GM18520 (cell line): Measurements from ENCODE around the gene CDKN1A.

Experiments
- ATAC-seq: cut with Tn5 transposase; IDR thresholded peaks from one replicate; pipeline ENCODE4 v1.9.1; 2021; ENCODE audit not compliant: unreplicated experiment

CDKN1A gene

DNA sequence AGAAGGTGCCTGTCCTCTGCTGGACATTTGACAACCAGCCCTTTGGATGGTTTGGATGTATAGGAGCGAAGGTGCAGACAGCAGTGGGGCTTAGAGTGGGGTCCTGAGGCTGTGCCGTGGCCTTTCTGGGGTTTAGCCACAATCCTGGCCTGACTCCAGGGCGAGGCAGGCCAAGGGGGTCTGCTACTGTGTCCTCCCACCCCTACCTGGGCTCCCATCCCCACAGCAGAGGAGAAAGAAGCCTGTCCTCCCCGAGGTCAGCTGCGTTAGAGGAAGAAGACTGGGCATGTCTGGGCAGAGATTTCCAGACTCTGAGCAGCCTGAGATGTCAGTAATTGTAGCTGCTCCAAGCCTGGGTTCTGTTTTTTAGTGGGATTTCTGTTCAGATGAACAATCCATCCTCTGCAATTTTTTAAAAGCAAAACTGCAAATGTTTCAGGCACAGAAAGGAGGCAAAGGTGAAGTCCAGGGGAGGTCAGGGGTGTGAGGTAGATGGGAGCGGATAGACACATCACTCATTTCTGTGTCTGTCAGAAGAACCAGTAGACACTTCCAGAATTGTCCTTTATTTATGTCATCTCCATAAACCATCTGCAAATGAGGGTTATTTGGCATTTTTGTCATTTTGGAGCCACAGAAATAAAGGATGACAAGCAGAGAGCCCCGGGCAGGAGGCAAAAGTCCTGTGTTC, 1.3 kb upstream of the CDKN1A start:
- ATAC-seq = no peak

GRCh38 chr6:36677753-36678487, 594 bp upstream of the CDKN1A start:
- ATAC-seq = no peak

DNA sequence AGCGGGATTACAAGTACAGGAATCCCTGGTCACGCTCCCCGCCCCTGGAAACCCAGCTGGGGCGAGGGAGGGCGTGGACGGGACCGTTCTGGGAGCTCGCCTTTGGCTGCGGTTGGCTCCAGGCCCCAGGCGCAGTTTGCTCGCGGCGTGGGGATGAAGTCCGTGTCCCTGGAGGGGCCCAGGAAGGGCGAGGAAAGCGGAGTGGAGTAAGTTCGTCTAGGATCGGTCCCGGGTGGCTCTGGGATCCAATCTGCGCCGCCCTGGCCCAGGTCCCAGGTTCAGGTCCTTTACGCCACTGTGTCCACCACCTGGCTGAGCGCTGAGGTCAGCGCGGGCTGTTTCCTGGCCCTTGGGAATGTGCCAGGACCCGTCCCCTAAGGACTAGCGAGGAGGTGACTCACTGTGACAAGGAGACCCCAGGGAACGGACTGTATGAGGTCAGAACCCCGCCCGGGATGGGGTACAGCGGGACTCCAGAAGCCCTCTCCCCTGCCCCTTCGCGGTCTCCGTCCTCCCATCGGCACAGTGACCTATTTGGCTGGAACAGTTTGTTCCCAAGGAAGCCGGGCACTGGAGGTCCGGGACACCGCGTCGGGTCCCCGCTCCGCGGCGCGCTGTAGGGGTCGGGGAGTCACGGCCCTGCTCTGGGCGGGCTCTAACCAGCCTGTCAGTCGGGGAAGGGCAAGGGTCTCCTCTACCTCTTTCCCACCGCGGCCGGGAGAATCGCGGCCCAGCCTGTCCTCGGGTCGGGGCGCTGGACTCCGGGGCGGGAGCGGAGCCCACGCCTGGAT, 724 bp downstream of the CDKN1A start:
- no peak for ATAC-seq

GRCh38 chr6:36682328-36683144, 4.0 kb downstream of the CDKN1A start:
- no peak for ATAC-seq

DNA sequence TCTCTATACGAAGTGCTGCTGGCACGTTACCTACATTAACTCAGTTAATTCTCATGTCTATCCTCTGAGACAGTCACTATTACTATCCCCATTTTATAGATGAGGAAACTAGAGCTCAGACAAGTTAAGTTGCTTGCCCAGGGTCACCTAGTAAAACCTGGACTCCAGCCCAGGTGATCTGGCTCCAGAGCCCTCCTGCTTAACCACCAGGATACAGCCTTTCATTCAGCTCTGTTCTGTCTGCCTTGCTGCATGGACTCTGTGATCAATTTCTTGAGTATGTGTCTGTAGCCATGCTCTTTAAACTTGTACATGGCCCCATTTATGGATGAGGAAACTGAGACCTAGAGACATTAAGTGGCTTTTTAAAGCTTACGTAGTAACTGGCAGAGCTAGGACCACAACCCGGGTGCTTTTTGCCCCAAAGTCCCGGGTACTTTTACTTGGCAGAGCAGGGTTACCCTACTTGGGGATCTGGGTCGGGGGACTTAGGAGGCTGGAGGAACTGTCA, 4.7 kb downstream of the CDKN1A start:
- no peak for ATAC-seq

DNA sequence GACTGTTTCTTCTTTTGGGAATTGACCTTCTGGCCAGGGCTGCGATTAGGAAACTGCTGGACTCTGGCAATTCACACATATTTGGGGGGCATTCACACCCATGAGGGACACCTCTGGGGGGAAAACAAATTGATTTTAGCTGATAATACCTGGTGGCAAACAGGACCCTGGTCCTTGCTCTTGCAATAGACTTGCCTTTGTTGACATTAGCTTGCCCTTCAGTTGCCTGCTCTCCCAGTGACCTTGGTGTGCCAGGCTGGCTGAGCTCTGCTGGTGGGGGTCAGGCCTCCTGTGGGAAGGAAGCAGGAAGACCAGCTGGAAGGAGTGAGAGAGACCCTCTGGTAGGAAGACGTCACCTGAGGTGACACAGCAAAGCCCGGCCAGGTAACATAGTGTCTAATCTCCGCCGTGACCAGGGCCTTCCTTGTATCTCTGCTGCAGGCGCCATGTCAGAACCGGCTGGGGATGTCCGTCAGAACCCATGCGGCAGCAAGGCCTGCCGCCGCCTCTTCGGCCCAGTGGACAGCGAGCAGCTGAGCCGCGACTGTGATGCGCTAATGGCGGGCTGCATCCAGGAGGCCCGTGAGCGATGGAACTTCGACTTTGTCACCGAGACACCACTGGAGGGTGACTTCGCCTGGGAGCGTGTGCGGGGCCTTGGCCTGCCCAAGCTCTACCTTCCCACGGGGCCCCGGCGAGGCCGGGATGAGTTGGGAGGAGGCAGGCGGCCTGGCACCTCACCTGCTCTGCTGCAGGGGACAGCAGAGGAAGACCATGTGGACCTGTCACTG, 5.3 kb downstream of the CDKN1A start:
- ATAC-seq = no peak

- ATAC-seq = no peak
These were observed 5.9 kb downstream of the CDKN1A start for GRCh38 chr6:36684447-36684812.

- no peak for ATAC-seq
These were observed 6.8 kb downstream of the CDKN1A start for GRCh38 chr6:36685166-36685924.

- ATAC-seq = no peak
These were observed 7.6 kb downstream of the CDKN1A start for GRCh38 chr6:36685926-36686667.

DNA sequence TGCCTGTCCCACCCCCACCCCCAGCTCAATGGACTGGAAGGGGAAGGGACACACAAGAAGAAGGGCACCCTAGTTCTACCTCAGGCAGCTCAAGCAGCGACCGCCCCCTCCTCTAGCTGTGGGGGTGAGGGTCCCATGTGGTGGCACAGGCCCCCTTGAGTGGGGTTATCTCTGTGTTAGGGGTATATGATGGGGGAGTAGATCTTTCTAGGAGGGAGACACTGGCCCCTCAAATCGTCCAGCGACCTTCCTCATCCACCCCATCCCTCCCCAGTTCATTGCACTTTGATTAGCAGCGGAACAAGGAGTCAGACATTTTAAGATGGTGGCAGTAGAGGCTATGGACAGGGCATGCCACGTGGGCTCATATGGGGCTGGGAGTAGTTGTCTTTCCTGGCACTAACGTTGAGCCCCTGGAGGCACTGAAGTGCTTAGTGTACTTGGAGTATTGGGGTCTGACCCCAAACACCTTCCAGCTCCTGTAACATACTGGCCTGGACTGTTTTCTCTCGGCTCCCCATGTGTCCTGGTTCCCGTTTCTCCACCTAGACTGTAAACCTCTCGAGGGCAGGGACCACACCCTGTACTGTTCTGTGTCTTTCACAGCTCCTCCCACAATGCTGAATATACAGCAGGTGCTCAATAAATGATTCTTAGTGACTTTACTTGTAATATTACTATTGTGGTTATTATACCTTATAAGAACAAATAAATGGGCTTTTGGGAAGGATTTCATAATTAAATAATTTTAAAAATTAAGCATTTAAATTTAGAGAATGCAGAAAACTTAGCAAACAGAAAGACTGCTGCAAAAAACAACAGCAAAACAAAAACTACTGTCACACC, 8.4 kb downstream of the CDKN1A start:
- ATAC-seq = no peak

GRCh38 chr6:36688063-36688738, 9.7 kb downstream of the CDKN1A start:
- no peak for ATAC-seq

- ATAC-seq = no peak
These were observed 10.2 kb downstream of the CDKN1A start for GRCh38 chr6:36688739-36689075.

DNA sequence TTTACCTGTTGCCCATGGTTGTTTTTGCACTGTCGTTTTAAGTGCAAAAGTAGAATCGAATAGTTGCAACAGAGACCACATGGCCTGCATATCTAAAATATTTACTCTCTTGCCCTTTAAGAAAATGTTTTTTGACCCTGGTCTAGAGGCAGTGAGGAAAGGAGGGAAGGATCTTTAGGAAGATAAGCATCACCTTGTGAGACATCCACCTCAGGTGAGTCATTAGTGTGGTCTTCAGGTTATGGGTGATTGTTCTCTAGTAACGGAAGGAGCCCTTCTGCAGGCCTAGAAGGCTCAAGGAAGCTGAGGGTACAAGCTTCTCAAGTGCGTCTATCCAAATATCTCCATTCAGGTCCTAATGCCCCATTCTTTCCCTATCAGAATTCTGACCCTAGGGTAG, 12.5 kb downstream of the CDKN1A start:
- no peak for ATAC-seq

GRCh38 chr6:36691612-36692011, 13.1 kb downstream of the CDKN1A start:
- ATAC-seq = no peak

DNA sequence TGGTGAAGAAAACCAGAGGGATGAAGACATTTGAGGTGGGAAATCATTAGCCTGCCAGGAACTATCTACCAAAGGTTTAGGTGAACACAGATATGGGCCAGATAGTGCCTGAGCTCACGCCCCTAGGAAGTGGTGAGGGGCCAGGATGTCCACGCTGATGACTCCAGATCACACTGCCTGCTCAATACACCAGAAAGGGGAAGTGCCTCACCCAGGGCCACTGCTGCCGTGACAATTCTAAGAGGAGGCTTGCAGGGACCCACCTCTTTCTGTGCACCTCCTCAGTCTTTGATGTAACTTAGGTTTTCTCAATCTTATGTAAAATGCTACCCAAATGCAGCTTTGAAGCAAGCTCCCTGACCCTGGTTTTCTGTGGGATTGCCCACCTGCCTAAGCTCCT, 13.7 kb downstream of the CDKN1A start:
- ATAC-seq = no peak

DNA sequence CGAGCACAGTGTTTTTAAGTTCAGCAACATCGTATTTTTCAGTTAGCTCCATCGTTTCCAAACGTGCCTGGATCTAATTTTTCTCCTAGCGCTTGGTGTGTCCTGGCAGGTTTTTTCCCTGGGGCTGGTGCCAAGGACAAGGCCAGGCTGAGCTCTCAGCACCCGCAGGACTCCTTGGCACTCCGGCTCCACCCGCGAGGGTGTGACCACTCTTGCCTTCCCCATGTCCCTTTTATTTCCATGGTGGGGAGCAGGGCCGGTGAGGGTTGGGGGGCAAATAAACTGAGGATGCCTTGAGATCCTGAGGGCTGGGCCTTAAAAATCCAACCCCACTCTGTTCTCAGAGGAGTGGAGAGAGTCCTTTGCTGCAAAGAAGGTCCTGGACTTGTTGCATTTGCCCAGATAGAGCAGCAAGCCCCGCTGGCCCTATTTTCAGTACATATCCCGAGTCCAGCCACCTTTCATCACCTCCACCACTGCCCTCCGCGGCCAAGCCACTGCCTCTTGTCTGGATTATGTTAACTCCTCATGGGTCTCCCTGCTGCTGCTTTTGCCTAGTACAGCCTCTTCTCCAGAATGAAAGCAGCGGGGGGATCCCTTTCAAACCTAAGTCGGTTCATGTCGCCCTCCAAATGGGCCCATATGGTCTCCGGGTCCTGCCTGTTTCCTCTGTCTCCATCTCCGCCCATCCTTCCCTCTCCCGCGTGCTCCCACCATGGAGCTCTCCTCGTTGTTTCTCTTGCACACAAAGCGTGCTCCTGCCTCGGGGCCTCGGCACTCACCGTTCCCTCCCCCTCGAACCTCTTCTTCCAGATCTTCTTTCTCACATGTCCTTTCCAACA, 14.6 kb downstream of the CDKN1A start:
- no peak for ATAC-seq
